ENCODE data around the gene CTPS1. TPM values are rescaled to one million over a fixed set of nuclear protein-coding genes. Genes with fewer than 3 reads are reported as not detected.
A peak's percentile ranks its signal among the peaks of the same experiment; 100 is the strongest.

The CTPS1 gene
- total RNA-seq, 4 donors from 2014 or later: 29.8 to 46.3 (median 35.8) TPM

- 93 to 94% methylated on average over 8 of the region's 8 CpGs for WGBS, 2 donors
- no peaks in the 10 kb centered on the region for H3K9me3 ChIP-seq
- no peak overlapping the region for H3K4me3 ChIP-seq
- DNase-seq (ENCODE audit: low spot score in 2 of 2): no peak
- peaks cover 0 to 28% (median 0%) of the 10 kb centered on the region in 4 donors for H3K4me1 ChIP-seq
- H3K27me3 ChIP-seq: no peaks in the 10 kb centered on the region
- peaks cover 0 to 93% (median 4%) of the 10 kb centered on the region in 3 donors for H3K36me3 ChIP-seq
- no peak overlapping the region for H3K27ac ChIP-seq
- TF ChIP-seq EP300 (IDR thresholded peaks at IDR 0.05) (no peak), CTCF (IDR thresholded peaks at IDR 0.05) (no peak), POLR2A (IDR thresholded peaks at IDR 0.05) (no peak)
These were observed 30.0 kb downstream of the CTPS1 start for GRCh38 chr1:41009466-41009865.

- Histone ChIP-seq H3K9me3 (no peaks in the 10 kb centered on the region), H3K27ac (peak overlapping the region in 1 of 4 donors; percentile 34), H3K36me3 (peaks cover 0 to 92% (median 4%) of the 10 kb centered on the region in 3 donors), H3K4me3 (no peak overlapping the region), H3K4me1 (peaks cover 0 to 37% (median 0%) of the 10 kb centered on the region in 4 donors), H3K27me3 (no peaks in the 10 kb centered on the region)
- no peak for DNase-seq (ENCODE audit: low spot score in 2 of 2)
- no peak for TF ChIP-seq CTCF (IDR thresholded peaks at IDR 0.05)
- TF ChIP-seq EP300 (IDR thresholded peaks at IDR 0.05): no peak
- no peak for TF ChIP-seq POLR2A (IDR thresholded peaks at IDR 0.05)
- WGBS, 2 donors: 60 to 61% methylated on average over 1 of the region's 1 CpG
These were observed 30.8 kb downstream of the CTPS1 start for GRCh38 chr1:41010345-41010744.

- H3K27ac ChIP-seq: peak overlapping the region in 1 of 4 donors; percentile 6
- WGBS, 2 donors: 93 to 95% methylated on average over 5 to 6 of the region's 6 CpGs
- H3K4me1 ChIP-seq: peaks cover 0 to 45% (median 0%) of the 10 kb centered on the region in 4 donors
- H3K4me3 ChIP-seq: no peak overlapping the region
- peaks cover 0 to 91% (median 4%) of the 10 kb centered on the region in 3 donors for H3K36me3 ChIP-seq
- no peaks in the 10 kb centered on the region for H3K27me3 ChIP-seq
- no peak for DNase-seq (ENCODE audit: low spot score in 2 of 2)
- TF ChIP-seq EP300 (IDR thresholded peaks at IDR 0.05) (no peak), POLR2A (IDR thresholded peaks at IDR 0.05) (no peak), CTCF (IDR thresholded peaks at IDR 0.05) (no peak)
- no peaks in the 10 kb centered on the region for H3K9me3 ChIP-seq
These were observed 33.5 kb downstream of the CTPS1 start for GRCh38 chr1:41013024-41013423.

- no peak for DNase-seq (ENCODE audit: low spot score in 2 of 2)
- Histone ChIP-seq H3K27me3 (no peaks in the 10 kb centered on the region), H3K9me3 (no peaks in the 10 kb centered on the region), H3K4me1 (peaks cover 0 to 45% (median 0%) of the 10 kb centered on the region in 4 donors), H3K4me3 (no peak overlapping the region), H3K36me3 (peaks cover 0 to 89% (median 4%) of the 10 kb centered on the region in 3 donors), H3K27ac (peak overlapping the region in 2 of 4 donors; percentile 6 to 42)
- 63 to 72% methylated on average over 6 to 7 of the region's 7 CpGs for WGBS, 2 donors
- peak in 1 of 2 donors; percentile 57 for TF ChIP-seq EP300 (IDR thresholded peaks at IDR 0.05)
- no peak for TF ChIP-seq CTCF (IDR thresholded peaks at IDR 0.05)
These were observed 34.3 kb downstream of the CTPS1 start for GRCh38 chr1:41013796-41014195.

GRCh38 chr1:41014871-41015270, 35.4 kb downstream of the CTPS1 start:
- no peaks in the 10 kb centered on the region for H3K27me3 ChIP-seq
- H3K4me3 ChIP-seq: no peak overlapping the region
- TF ChIP-seq POLR2A (IDR thresholded peaks at IDR 0.05) (no peak), EP300 (IDR thresholded peaks at IDR 0.05) (no peak), CTCF (IDR thresholded peaks at IDR 0.05) (no peak)
- peaks cover 0 to 44% (median 0%) of the 10 kb centered on the region in 4 donors for H3K4me1 ChIP-seq
- H3K9me3 ChIP-seq: no peaks in the 10 kb centered on the region
- H3K36me3 ChIP-seq: peaks cover 0 to 78% (median 0%) of the 10 kb centered on the region in 3 donors
- no peak overlapping the region for H3K27ac ChIP-seq
- no peak for DNase-seq (ENCODE audit: low spot score in 2 of 2)
- WGBS, 2 donors: 71 to 74% methylated on average over 8 of the region's 8 CpGs
